ENCODE measurements around the gene FAM89A.
"Not testable (repeated sequence)": the region's sequence is repeated elsewhere in the genome, so short reads cannot be mapped to it uniquely, and the experiment has no call there.

The FAM89A gene

DNA sequence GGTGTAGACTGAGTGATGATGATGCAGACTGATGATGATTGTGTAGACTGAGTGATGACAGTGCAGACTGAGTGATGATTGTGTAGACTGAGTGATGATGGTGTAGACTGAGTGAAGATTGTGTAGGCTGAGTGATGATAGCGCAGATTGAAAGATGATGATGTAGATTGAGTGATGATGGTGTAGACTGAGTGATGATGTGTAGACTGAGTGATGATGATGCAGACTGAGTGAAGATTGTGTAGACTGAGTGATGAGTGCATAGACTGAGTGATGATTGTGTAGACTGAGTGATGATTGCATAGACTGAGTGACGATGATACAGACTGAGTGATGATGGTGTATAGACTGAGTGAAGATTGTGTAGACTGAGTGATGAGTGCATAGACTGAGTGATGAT, 28.7 kb downstream of the FAM89A start:
- TF ChIP-seq, protein P1, sequence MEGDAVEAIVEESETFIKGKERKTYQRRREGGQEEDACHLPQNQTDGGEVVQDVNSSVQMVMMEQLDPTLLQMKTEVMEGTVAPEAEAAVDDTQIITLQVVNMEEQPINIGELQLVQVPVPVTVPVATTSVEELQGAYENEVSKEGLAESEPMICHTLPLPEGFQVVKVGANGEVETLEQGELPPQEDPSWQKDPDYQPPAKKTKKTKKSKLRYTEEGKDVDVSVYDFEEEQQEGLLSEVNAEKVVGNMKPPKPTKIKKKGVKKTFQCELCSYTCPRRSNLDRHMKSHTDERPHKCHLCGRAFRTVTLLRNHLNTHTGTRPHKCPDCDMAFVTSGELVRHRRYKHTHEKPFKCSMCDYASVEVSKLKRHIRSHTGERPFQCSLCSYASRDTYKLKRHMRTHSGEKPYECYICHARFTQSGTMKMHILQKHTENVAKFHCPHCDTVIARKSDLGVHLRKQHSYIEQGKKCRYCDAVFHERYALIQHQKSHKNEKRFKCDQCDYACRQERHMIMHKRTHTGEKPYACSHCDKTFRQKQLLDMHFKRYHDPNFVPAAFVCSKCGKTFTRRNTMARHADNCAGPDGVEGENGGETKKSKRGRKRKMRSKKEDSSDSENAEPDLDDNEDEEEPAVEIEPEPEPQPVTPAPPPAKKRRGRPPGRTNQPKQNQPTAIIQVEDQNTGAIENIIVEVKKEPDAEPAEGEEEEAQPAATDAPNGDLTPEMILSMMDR (conservative IDR thresholded peaks at IDR 0.05; ENCODE audit: low read depth, low read length), result no peak
- DNase-seq (ENCODE audit: low read depth), result no peak
- no peak overlapping the region for H3K4me3 ChIP-seq (ENCODE audit: low read depth, low read length)

- H3K4me3 ChIP-seq (ENCODE audit: low read depth, low read length); DNase-seq (ENCODE audit: low read depth): not testable (repeated sequence)
Observed at GRCh38 chr1:231007535-231007934, 32.5 kb downstream of the FAM89A start.

- H3K4me3 ChIP-seq (ENCODE audit: low read depth, low read length), result no peak overlapping the region
- TF ChIP-seq, protein P1 (conservative IDR thresholded peaks at IDR 0.05; ENCODE audit: low read depth, low read length), result no peak
- no peak for DNase-seq (ENCODE audit: low read depth)
Observed at GRCh38 chr1:231001892-231002291, 38.2 kb downstream of the FAM89A start.

GRCh38 chr1:231000639-231001038, 39.4 kb downstream of the FAM89A start:
- DNase-seq (ENCODE audit: low read depth), result no peak
- no peak overlapping the region for H3K4me3 ChIP-seq (ENCODE audit: low read depth, low read length)
- TF ChIP-seq, protein P1 (conservative IDR thresholded peaks at IDR 0.05; ENCODE audit: low read depth, low read length), result no peak

- no peak overlapping the region for H3K4me3 ChIP-seq (ENCODE audit: low read depth, low read length)
- TF ChIP-seq, protein P1 (conservative IDR thresholded peaks at IDR 0.05; ENCODE audit: low read depth, low read length), result no peak
- DNase-seq (ENCODE audit: low read depth), result no peak
Observed at GRCh38 chr1:231000201-231000600, 39.9 kb downstream of the FAM89A start.

DNA sequence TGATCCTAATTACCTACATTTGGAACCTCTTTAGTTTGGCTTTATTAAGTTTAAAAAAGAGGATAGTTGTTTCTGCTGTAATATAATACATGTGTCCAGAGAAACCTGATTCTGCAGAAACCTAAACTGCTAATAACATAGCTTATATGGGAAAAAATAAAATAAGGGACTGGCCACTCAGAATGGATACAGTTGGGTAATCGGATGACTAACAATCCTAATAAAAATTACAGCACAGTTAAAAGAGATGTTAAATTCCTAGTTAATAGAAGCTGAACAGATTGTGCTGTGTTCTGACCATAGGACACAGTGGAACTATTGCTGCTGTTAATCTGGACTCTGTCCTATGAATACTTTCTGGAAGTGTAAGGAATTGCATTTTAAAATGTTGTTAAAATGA, 45.2 kb downstream of the FAM89A start:
- no peak for DNase-seq (ENCODE audit: low read depth)
- TF ChIP-seq, protein P1 (conservative IDR thresholded peaks at IDR 0.05; ENCODE audit: low read depth, low read length), result no peak
- no peak overlapping the region for H3K4me3 ChIP-seq (ENCODE audit: low read depth, low read length)

DNA sequence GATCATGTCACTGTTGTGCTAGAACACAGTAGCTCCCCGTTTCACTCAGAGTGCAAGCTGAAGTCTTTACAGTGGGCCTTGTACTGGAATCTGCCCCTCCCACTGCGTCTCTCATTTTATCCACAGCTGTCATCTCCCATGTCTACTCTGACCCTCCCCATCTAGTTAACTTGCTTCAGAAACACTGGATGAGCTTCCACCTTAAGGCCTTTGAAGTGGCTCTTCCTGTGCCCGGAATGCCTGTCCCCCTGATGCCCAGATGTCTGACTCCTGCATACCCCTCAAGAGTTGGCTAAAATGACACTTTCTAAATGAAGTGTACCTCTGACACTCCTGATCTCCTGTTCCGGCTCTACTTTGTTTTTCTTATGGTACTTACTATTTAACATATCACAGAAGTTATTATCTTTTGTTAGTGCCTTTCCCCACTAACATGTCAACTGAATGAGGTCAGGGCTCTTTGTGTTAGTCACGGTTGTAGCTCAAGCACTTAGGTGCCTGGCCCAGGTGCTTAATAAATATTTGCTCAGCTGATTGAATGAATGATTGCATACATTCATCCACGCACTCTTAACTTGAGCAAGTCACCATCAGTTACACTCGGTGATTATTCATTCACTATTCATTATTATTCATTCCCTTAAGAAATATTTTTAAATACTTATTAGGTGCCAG, 47.8 kb downstream of the FAM89A start:
- no peak overlapping the region for H3K4me3 ChIP-seq (ENCODE audit: low read depth, low read length)
- DNase-seq (ENCODE audit: low read depth), result no peak
- TF ChIP-seq, protein P1 (conservative IDR thresholded peaks at IDR 0.05; ENCODE audit: low read depth, low read length), result no peak

Measured in choroid plexus epithelial cell (primary cell).